AG04450 (cell line): ENCODE data around the gene KRTAP3-1. TPM values are rescaled to one million over a fixed set of nuclear protein-coding genes. Genes with fewer than 3 reads are reported as not detected.
A peak's percentile ranks its signal among the peaks of the same experiment; 100 is the strongest.

ENCODE experiments used
- CTCF ChIA-PET: fragments of 300-600, 350-600 bp; formaldehyde crosslinking; extraction: SDS; loops from one replicate; lab custom pipeline; 2022; ENCODE audit warnings: antibody characterized with exemption, inconsistent platforms; lab: Charles Lee
- POLR2A ChIA-PET: fragments of 350-600 bp; formaldehyde crosslinking; extraction: SDS; loops from one replicate; lab custom pipeline; 2021; ENCODE audit warnings: antibody characterized with exemption, inconsistent platforms; lab: Yijun Ruan, JAX
- DNase-seq: peaks from one replicate; pipeline ENCODE4 v3.0.0-alpha.2; 2011; ENCODE audit warnings: low read depth, low spot score
- H3K27ac ChIP-seq: one replicate; pipeline ENCODE4 v1.5.1; 2012; ENCODE audit warnings: low read depth, low read length, control low read depth
- H3K27me3 ChIP-seq: one replicate; pipeline ENCODE4 v1.6.0; 2012; ENCODE audit warnings: low read length; ENCODE audit not compliant: control insufficient read depth, insufficient read depth
- H3K4me3 ChIP-seq: 2 replicates; pipeline ENCODE4 v1.5.1; 2011; ENCODE audit warnings: mild to moderate bottlenecking, low read depth, low read length, control low read depth
- H3K9me3 ChIP-seq: 2 replicates; pipeline ENCODE4 v1.5.1; 2012; ENCODE audit warnings: low read length; ENCODE audit not compliant: control insufficient read depth, insufficient read depth
- CTCF ChIP-seq: IDR thresholded peaks from 2 replicates; pipeline ENCODE4 v1.5.1; 2011; ENCODE audit warnings: low read depth, low read length, control low read depth, inconsistent platforms
- polyA plus RNA-seq: library from polyadenylated mRNA; depleted of rRNA; stranded (reverse); fragments of >200 nt; gene quantifications from 2 replicates; pipeline ENCODE4 v1.2.3, GENCODE V29; 2011

KRTAP3-1 gene
- polyA plus RNA-seq, 1 experiment: not detected

GRCh38 chr17:40966848-40967247 is 42.1 kb downstream of the KRTAP3-1 start, which contains the start of gene KRT39:
Gene KRT39, minus strand, starts transcription at chr17:40966948. Its CDS starts 92 bp downstream, at chr17:40966856.
- no peak for TF ChIP-seq CTCF
- ChIA-PET CTCF (no interaction called here), POLR2A (no interaction called here)
- H3K27me3 ChIP-seq: no peaks in the 10 kb centered on the region
- no peak for DNase-seq
- peak within 1 kb of the TSS; percentile 11 for H3K27ac ChIP-seq
- H3K4me3 ChIP-seq: no peak within 1 kb of the TSS
- H3K9me3 ChIP-seq: peaks cover 14% of the 10 kb centered on the region

- ChIA-PET POLR2A (no interaction called here), CTCF (interaction anchor here (0.6 kb wide), 1 partner anchor 794 kb away, joined by 3 read pairs; no protein-coding TSS in a partner anchor)
- no peak for DNase-seq
- H3K9me3 ChIP-seq: peaks cover 14% of the 10 kb centered on the region
- peak; percentile 54 for TF ChIP-seq CTCF
- H3K4me3 ChIP-seq: no peak overlapping the region
- no peaks in the 10 kb centered on the region for H3K27me3 ChIP-seq
- no peak overlapping the region for H3K27ac ChIP-seq
These were observed 45.1 kb downstream of the KRTAP3-1 start for GRCh38 chr17:40963838-40964237.

GRCh38 chr17:40962059-40962561 is 46.8 kb downstream of the KRTAP3-1 start:
- Histone ChIP-seq H3K9me3 (peaks cover 14% of the 10 kb centered on the region), H3K27me3 (no peaks in the 10 kb centered on the region), H3K27ac (no peak overlapping the region), H3K4me3 (no peak overlapping the region)
- DNase-seq: no peak
- no peak for TF ChIP-seq CTCF
- ChIA-PET POLR2A (interaction anchor here (0.6 kb wide), 1 partner anchor 1443 kb away, joined by 10 read pairs; no protein-coding TSS in a partner anchor), CTCF (interaction anchor here (0.6 to 1.4 kb wide), 3 partner anchors 15 to 701 kb away, joined by 3 to 4 read pairs (median 3); no protein-coding TSS in a partner anchor)

GRCh38 chr17:40961591-40961990 is 47.3 kb downstream of the KRTAP3-1 start:
- Histone ChIP-seq H3K4me3 (no peak overlapping the region), H3K9me3 (peaks cover 14% of the 10 kb centered on the region), H3K27me3 (no peaks in the 10 kb centered on the region), H3K27ac (no peak overlapping the region)
- no peak for DNase-seq
- POLR2A ChIA-PET: no interaction called here
- TF ChIP-seq CTCF: no peak
- CTCF ChIA-PET: interaction anchor here (0.6 to 1.4 kb wide), 2 partner anchors 15 to 588 kb away, joined by 3 to 4 read pairs; no protein-coding TSS in a partner anchor

- CTCF ChIA-PET: no interaction called here
- TF ChIP-seq CTCF: no peak
- H3K4me3 ChIP-seq: no peak overlapping the region
- peaks cover 7% of the 10 kb centered on the region; the same call in 1 of the 2 replicates for H3K9me3 ChIP-seq
- no peaks in the 10 kb centered on the region for H3K27me3 ChIP-seq
- POLR2A ChIA-PET: no interaction called here
- no peak overlapping the region for H3K27ac ChIP-seq
- DNase-seq: peak; percentile 15
These were observed 48.8 kb downstream of the KRTAP3-1 start for GRCh38 chr17:40960144-40960543.
